HL-60/S4 treated with retinoic acid at 250 ng/mL for 4 days and 3 days (cell line): Measurements from ENCODE around the gene USP49.

Source experiments
- in situ Hi-C: fragments of 300-500 bp; cut with MboI; formaldehyde crosslinking; loops from 2 replicates; pipeline ENCODE4 v1.7.0; 2022; ENCODE audit warnings: low sequenced_read_pairs

Gene USP49

GRCh38 chr6:41763470-41763869 lies 131.7 kb downstream of the USP49 start:
- in situ Hi-C loops, result no loop called here

- in situ Hi-C loops, result no loop called here
These were observed 135.1 kb downstream of the USP49 start for GRCh38 chr6:41759905-41760579.

GRCh38 chr6:41759106-41759904 lies 135.9 kb downstream of the USP49 start:
- in situ Hi-C loops, result no loop called here

- in situ Hi-C loops, result no loop called here
These were observed 136.5 kb downstream of the USP49 start for GRCh38 chr6:41758641-41759035.

GRCh38 chr6:41757931-41758640 lies 137.1 kb downstream of the USP49 start:
- in situ Hi-C loops, result no loop called here

- in situ Hi-C loops, result no loop called here
These were observed 137.9 kb downstream of the USP49 start for GRCh38 chr6:41757271-41757670.

GRCh38 chr6:41756354-41756753 lies 138.8 kb downstream of the USP49 start:
- in situ Hi-C loops, result no loop called here

GRCh38 chr6:41755895-41756294 lies 139.3 kb downstream of the USP49 start:
- in situ Hi-C loops, result no loop called here

DNA sequence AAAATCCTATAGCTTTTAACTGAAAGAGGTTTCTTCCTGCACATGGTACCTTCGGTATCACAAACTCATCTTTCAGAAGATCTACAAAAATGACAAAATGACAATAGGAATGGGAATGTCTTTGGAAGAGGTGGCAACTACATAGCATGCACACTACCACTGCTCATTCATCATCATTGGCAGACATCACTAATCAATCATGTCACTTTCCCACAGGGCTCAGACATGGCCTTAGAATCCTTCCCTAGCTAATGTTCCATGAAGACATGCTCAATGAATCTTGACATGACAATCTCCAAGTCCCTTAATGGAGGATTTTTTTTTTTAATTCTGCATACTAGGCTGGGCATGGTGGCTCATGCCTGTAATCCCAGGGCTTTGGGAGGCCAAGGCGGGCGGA lies 144.8 kb downstream of the USP49 start:
- in situ Hi-C loops, result no loop called here

GRCh38 chr6:41748542-41748941 lies 146.6 kb downstream of the USP49 start:
- in situ Hi-C loops, result no loop called here

DNA sequence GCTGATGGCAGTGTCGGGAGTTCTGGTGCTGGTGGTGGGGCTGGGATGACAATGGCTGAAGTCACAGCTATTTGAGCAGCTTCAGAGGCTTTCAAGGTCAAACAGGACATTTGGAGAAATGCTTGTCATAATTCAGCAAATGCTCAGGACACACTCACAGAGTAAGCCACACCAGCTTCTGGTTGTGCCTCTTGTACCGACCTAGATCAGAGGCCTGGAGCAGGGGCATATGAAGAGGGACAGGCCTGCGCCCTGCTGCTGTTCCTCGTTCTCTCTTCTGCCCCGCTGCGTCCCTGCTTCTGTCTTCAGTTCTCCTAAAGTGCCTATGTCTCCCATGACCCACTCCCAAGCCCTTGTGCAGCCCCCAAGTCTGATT lies 147.1 kb downstream of the USP49 start:
- in situ Hi-C loops, result no loop called here

DNA sequence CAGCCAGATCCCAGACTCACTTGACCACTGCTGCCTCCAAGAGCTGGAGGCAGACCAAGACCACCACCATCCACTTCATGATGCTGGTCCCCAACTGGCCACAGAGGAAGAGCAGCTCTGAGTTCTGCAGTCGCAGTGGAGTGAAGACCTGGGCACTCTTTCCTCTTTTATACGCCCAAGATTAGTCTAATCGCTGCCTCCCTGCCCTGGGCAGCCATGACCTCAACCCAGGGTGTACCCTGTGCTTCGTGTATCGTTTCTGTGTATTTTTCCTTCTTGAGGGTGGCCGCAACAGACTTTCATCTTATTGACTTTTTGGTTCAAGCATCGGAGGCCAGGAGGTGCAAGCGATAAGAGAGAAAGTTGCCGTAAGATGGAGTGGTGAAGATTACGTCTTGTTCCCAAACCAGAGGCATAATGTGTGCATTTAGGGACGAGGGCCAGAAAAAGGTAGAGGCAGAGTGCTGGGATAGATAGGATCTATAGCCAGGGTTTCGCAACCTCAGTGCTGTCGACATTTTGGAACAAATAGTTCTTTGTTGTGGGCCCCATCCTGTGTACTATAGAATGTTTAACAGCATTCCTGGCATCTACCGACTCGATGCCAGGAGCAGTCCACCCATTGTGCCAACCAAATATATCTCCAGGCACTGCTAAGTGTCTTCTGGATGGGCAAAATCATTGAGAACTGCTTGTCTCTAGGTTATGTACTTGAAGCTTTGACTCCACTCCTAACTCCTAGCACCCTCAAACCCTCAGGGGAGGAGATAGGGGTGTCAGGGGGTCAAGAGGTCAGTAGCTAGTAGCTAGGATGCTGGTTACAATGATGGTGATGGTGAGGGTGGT lies 147.7 kb downstream of the USP49 start, which contains the start of gene PGC:
Gene PGC (minus strand): TSS at position 142 of the 846 bp plus-strand sequence. CDS start 63 bp downstream, at position 79.
- in situ Hi-C loops, result no loop called here

GRCh38 chr6:41746107-41746506 lies 149.1 kb downstream of the USP49 start:
- in situ Hi-C loops, result no loop called here

DNA sequence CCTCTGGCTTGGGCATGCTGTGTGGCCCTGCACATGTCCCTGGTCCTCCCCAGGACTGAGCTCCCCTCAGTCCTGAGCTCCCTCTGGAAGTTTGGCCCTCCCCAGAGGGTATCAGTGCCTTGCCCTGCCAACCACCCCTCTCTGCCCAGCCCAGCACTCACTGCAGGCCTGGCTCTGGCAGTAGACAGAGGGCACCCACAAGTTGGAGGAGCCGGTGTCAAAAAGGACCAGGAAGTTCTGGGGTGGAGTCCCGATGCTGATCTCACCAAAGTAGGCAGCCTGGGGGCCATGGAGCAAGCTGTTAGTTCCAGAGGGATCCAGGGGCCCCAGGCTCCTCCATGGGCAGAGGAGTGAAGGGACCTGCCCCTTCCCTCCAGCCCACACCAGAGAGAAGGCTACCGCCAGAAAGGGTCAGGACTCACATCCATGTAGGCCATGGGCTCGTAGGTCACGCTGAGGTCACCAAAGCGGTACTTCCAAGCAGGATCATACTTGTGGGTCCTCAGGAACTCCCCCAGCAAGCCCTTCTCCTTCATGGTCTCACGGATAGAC lies 150.9 kb downstream of the USP49 start:
- in situ Hi-C loops, result no loop called here

GRCh38 chr6:41743406-41744235 lies 151.6 kb downstream of the USP49 start:
- in situ Hi-C loops, result no loop called here

- in situ Hi-C loops, result no loop called here
These were observed 153.3 kb downstream of the USP49 start for GRCh38 chr6:41741625-41742490.

GRCh38 chr6:41740366-41741162 lies 154.6 kb downstream of the USP49 start:
- in situ Hi-C loops, result no loop called here
